Activated CD8-positive, alpha-beta T cell treated with anti-CD3 and anti-CD28 coated beads for 36 hours (primary cell): ENCODE measurements around the gene ZNF3. TPM values are rescaled to one million over a fixed set of nuclear protein-coding genes. Genes with fewer than 3 reads are reported as not detected.
A peak's percentile ranks its signal among the peaks of the same experiment; 100 is the strongest.

Source experiments
- ATAC-seq: fragments of 200-7000 bp; cut with Tn5 transposase; one replicate; pipeline ENCODE4 v1.10.0; 2021; ENCODE audit warnings: mild to moderate bottlenecking, moderate library complexity
- CTCF ChIA-PET: fragments of 350-600 bp; sonication (Branson Sonifier 250); formaldehyde crosslinking; loops from one replicate; lab custom pipeline; 2021; ENCODE audit warnings: antibody characterized with exemption; lab: Charles Lee
- POLR2A ChIA-PET: fragments of 350-600 bp; sonication (Branson Sonifier 250); formaldehyde crosslinking; loops from one replicate; lab custom pipeline; 2021; ENCODE audit warnings: antibody characterized with exemption; lab: Charles Lee
- DNase-seq: peaks from one replicate; pipeline ENCODE4 v3.0.0-alpha.2; 2020
- H3K27ac Mint-ChIP-seq: one replicate; pipeline ENCODE4 v1.8.0; 2021; ENCODE audit warnings: mild to moderate bottlenecking, mixed read lengths
- H3K27me3 Mint-ChIP-seq: one replicate; pipeline ENCODE4 v1.8.0; 2021; ENCODE audit warnings: mixed read lengths
- H3K36me3 Mint-ChIP-seq: one replicate; pipeline ENCODE4 v1.8.0; 2021; ENCODE audit warnings: low read depth, mixed read lengths
- H3K4me1 Mint-ChIP-seq: one replicate; pipeline ENCODE4 v1.8.0; 2021; ENCODE audit warnings: low read depth, mixed read lengths
- H3K4me3 Mint-ChIP-seq: one replicate; pipeline ENCODE4 v1.8.0; 2021; ENCODE audit warnings: mild to moderate bottlenecking, moderate library complexity, mixed read lengths
- H3K9me3 Mint-ChIP-seq: one replicate; pipeline ENCODE4 v1.8.0; 2021; ENCODE audit warnings: mixed read lengths
- intact Hi-C: fragments of 100-400 bp; cut with micrococcal nuclease; formaldehyde crosslinking; loops from one replicate; pipeline ENCODE4 v1.10.0; 2022
- total RNA-seq, 2 experiments: library from RNA; stranded (reverse); gene quantifications; one replicate each; pipeline ENCODE4 v1.2.3, GENCODE V29; 2021
- TF ChIP-seq, protein P1 (sequence below): fragments of 200-600 bp; IDR thresholded peaks from one replicate; pipeline ENCODE4 v1.8.0; 2022; ENCODE audit warnings: antibody characterized with exemption, mild to moderate bottlenecking

Gene ZNF3
- total RNA-seq, 2 experiments from 2014 or later, result 16.4 to 18.9 TPM

- TF ChIP-seq, protein P1, sequence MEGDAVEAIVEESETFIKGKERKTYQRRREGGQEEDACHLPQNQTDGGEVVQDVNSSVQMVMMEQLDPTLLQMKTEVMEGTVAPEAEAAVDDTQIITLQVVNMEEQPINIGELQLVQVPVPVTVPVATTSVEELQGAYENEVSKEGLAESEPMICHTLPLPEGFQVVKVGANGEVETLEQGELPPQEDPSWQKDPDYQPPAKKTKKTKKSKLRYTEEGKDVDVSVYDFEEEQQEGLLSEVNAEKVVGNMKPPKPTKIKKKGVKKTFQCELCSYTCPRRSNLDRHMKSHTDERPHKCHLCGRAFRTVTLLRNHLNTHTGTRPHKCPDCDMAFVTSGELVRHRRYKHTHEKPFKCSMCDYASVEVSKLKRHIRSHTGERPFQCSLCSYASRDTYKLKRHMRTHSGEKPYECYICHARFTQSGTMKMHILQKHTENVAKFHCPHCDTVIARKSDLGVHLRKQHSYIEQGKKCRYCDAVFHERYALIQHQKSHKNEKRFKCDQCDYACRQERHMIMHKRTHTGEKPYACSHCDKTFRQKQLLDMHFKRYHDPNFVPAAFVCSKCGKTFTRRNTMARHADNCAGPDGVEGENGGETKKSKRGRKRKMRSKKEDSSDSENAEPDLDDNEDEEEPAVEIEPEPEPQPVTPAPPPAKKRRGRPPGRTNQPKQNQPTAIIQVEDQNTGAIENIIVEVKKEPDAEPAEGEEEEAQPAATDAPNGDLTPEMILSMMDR, result no peak
- Mint-ChIP-seq H3K4me1 (peaks cover 25% of the 10 kb centered on the region), H3K27ac (peak overlapping the region; percentile 97), H3K36me3 (peaks cover 26% of the 10 kb centered on the region), H3K27me3 (no peaks in the 10 kb centered on the region), H3K9me3 (no peaks in the 10 kb centered on the region), H3K4me3 (peak overlapping the region; percentile 95)
- peak; percentile 1 for ATAC-seq
- ChIA-PET CTCF (interaction anchor here (1.0 kb wide), 1 partner anchor 42 kb away, joined by 3 read pairs; no protein-coding TSS in a partner anchor), POLR2A (interaction anchor here (0.7 to 6.7 kb wide), 4 partner anchors 9 to 39 kb away, joined by 3 to 187 read pairs (median 6); partner anchors contain the start of genes AP4M1, MBLAC1 and MCM7)
- no peak for DNase-seq
- intact Hi-C loops, result loop anchor here (10.0 kb wide), 1 partner anchor 173 kb away; the partner anchor contains the start of gene TRIM4
These were observed 6.6 kb upstream of the ZNF3 start for GRCh38 chr7:100088095-100088620.

DNA sequence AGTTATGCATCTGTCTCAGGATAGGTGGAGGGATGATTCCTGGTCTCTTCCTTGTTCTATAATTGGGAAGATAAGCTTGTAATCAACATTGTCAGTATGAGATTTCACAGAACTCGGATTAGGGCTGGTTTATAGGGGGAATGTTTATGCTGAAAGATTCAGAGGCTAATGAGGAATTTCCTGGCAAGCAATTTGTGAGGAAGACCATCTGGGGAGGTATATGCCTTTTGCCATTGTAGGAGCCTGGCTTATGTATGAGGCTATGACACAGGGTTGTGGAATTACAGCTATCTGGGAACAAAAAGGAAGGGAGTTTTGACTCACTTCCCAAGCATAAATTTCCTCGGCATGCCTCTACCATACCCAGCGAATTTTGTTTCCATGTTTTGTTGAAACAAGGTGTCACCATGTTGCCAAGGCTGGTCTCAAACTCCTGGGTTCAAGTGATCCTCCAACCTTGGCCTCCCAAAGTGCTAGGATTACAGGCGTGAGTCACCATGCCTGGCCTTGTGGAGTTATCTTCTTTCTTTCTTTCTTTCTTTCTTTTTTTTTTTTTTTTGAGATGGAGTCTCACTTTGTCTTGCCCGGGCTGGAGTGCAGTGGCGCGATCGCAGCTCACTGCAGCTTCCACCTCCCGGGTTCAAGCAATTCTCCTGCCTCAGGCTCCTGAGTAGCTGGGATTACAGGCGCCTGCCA is 5.7 kb upstream of the ZNF3 start:
- TF ChIP-seq, protein P1, result no peak
- intact Hi-C loops, result loop anchor here (10.0 kb wide), 1 partner anchor 172 kb away; the partner anchor contains the start of gene TRIM4
- DNase-seq (no peak), ATAC-seq (no peak)
- H3K4me1 Mint-ChIP-seq, result peaks cover 27% of the 10 kb centered on the region
- CTCF ChIA-PET, result no interaction called here
- peak overlapping the region; percentile 6 for H3K27ac Mint-ChIP-seq
- H3K36me3 Mint-ChIP-seq, result peaks cover 16% of the 10 kb centered on the region
- no peaks in the 10 kb centered on the region for H3K27me3 Mint-ChIP-seq
- H3K9me3 Mint-ChIP-seq, result no peaks in the 10 kb centered on the region
- H3K4me3 Mint-ChIP-seq, result peak overlapping the region; percentile 17
- POLR2A ChIA-PET, result interaction anchor here (0.9 to 1.5 kb wide), 3 partner anchors 8 to 31 kb away, joined by 4 to 14 read pairs (median 6); partner anchors contain the start of genes AP4M1 and MCM7

- Mint-ChIP-seq H3K9me3 (no peaks in the 10 kb centered on the region), H3K27me3 (no peaks in the 10 kb centered on the region), H3K36me3 (peaks cover 7% of the 10 kb centered on the region), H3K4me1 (peaks cover 22% of the 10 kb centered on the region), H3K27ac (no peak overlapping the region), H3K4me3 (no peak overlapping the region)
- ChIA-PET CTCF (interaction anchor here (0.9 to 1.6 kb wide), 2 partner anchors 91 to 172 kb away, joined by 3 to 6 read pairs; no protein-coding TSS in a partner anchor), POLR2A (interaction anchor here (2.5 kb wide), 1 partner anchor 15 kb away, joined by 19 read pairs; the partner anchor contains the start of genes AP4M1 and MCM7)
- TF ChIP-seq, protein P1, result no peak
- intact Hi-C loops, result loop anchor here (10.0 kb wide), 1 partner anchor 171 kb away; the partner anchor contains the start of gene TRIM4
- ATAC-seq (no peak), DNase-seq (no peak)
These were observed 4.0 kb upstream of the ZNF3 start for GRCh38 chr7:100085515-100085914.

- POLR2A ChIA-PET, result interaction anchor here (0.6 to 3.1 kb wide), 10 partner anchors 9 to 801 kb away, joined by 3 to 25 read pairs (median 5); partner anchors contain the start of gene MCM7
- H3K4me1 Mint-ChIP-seq, result peaks cover 22% of the 10 kb centered on the region
- TF ChIP-seq, protein P1, result no peak
- DNase-seq (no peak), ATAC-seq (peak; percentile 0)
- peaks cover 13% of the 10 kb centered on the region for H3K36me3 Mint-ChIP-seq
- H3K9me3 Mint-ChIP-seq, result no peaks in the 10 kb centered on the region
- H3K27me3 Mint-ChIP-seq, result no peaks in the 10 kb centered on the region
- CTCF ChIA-PET, result interaction anchor here (0.8 to 1.2 kb wide), 6 partner anchors 11 to 169 kb away, joined by 3 to 4 read pairs (median 3); partner anchors contain the start of genes TRIM4 and ZSCAN21
- H3K27ac Mint-ChIP-seq, result peak overlapping the region; percentile 11
- peak overlapping the region; percentile 87 for H3K4me3 Mint-ChIP-seq
- intact Hi-C loops, result loop anchor here (5.0 to 10.0 kb wide), 2 partner anchors 91 to 168 kb away; partner anchors contain the start of gene TRIM4
These were observed 1.5 kb upstream of the ZNF3 start for GRCh38 chr7:100082978-100083377.
